Measurements from ENCODE around the gene ARHGAP26. TPM values are rescaled to one million over a fixed set of nuclear protein-coding genes. Genes with fewer than 3 reads are reported as not detected.

The ARHGAP26 gene
- total RNA-seq, 6 experiments from 2014 or later = 6.7 to 14.5 (median 8.3) TPM

GRCh38 chr5:143014017-143014651 is 244.0 kb downstream of the ARHGAP26 start:
- DNase-seq (no peak), ATAC-seq (peak; percentile 22 to 50 (median 40))
- TF ChIP-seq POLR2A (IDR thresholded peaks at IDR 0.05) = no peak
- TF ChIP-seq, protein P1, sequence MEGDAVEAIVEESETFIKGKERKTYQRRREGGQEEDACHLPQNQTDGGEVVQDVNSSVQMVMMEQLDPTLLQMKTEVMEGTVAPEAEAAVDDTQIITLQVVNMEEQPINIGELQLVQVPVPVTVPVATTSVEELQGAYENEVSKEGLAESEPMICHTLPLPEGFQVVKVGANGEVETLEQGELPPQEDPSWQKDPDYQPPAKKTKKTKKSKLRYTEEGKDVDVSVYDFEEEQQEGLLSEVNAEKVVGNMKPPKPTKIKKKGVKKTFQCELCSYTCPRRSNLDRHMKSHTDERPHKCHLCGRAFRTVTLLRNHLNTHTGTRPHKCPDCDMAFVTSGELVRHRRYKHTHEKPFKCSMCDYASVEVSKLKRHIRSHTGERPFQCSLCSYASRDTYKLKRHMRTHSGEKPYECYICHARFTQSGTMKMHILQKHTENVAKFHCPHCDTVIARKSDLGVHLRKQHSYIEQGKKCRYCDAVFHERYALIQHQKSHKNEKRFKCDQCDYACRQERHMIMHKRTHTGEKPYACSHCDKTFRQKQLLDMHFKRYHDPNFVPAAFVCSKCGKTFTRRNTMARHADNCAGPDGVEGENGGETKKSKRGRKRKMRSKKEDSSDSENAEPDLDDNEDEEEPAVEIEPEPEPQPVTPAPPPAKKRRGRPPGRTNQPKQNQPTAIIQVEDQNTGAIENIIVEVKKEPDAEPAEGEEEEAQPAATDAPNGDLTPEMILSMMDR (IDR thresholded peaks at IDR 0.05) = peak in 3 of 4 donors; percentile 19 to 30 (median 26)
- no peak overlapping the region for H3K27ac ChIP-seq
- intact Hi-C loops (cut with DNase I) = no loop called here
- WGBS (ENCODE audit: insufficient coverage, low coverage, low lambda C conversion rate, missing lambda C conversion rate) = 90% methylated on average over 9 of the region's 12 CpGs
- no peaks in the 10 kb centered on the region for H3K36me3 ChIP-seq
- H3K9me3 ChIP-seq = no peaks in the 10 kb centered on the region
- H3K27me3 ChIP-seq = no peaks in the 10 kb centered on the region
- H3K4me3 ChIP-seq = no peak overlapping the region
- H3K4me1 ChIP-seq = no peaks in the 10 kb centered on the region

GRCh38 chr5:143016777-143017516 is 246.8 kb downstream of the ARHGAP26 start:
- intact Hi-C loops (cut with DNase I) = no loop called here
- peak in 3 of 4 donors; percentile 21 to 52 (median 34) for ATAC-seq
- TF ChIP-seq, protein P1 (IDR thresholded peaks at IDR 0.05) = peak; percentile 20 to 33 (median 32)
- TF ChIP-seq POLR2A (IDR thresholded peaks at IDR 0.05) = no peak
- WGBS (ENCODE audit: insufficient coverage, low coverage, low lambda C conversion rate, missing lambda C conversion rate) = 79% methylated on average over 5 of the region's 5 CpGs
- no peaks in the 10 kb centered on the region for H3K9me3 ChIP-seq
- DNase-seq = no peak
- no peaks in the 10 kb centered on the region for H3K36me3 ChIP-seq
- no peaks in the 10 kb centered on the region for H3K27me3 ChIP-seq
- H3K4me3 ChIP-seq = no peak overlapping the region
- H3K27ac ChIP-seq = no peak overlapping the region
- no peaks in the 10 kb centered on the region for H3K4me1 ChIP-seq

DNA sequence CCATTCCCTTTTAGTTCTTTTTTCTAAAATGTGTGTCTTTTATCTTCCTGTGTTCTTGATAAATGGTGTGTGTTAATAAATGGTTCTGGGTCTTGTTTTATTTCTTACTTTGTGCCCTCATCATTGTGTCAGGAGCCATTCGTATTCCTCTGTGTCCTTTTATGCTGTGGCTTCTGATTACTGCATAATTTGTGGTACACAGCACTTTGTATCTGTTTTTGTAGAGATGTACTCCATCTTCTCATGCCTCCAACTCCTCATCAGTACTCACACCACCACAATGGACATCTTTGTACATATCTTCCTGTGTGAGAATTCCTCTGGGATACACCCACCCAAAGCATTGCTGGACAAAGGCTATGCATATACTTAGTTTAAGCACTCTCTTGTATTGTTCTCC is 247.4 kb downstream of the ARHGAP26 start:
- no peak overlapping the region for H3K27ac ChIP-seq
- H3K9me3 ChIP-seq = no peaks in the 10 kb centered on the region
- no peaks in the 10 kb centered on the region for H3K27me3 ChIP-seq
- whole genome bisulfite sequencing (ENCODE audit: insufficient coverage, low coverage, low lambda C conversion rate, missing lambda C conversion rate) = 100% methylated on average over 1 of the region's 1 CpG
- H3K4me3 ChIP-seq = no peak overlapping the region
- no peak for DNase-seq
- intact Hi-C loops (cut with DNase I) = no loop called here
- peaks cover 0 to under 1% (median 0%) of the 10 kb centered on the region in 4 donors for H3K4me1 ChIP-seq
- no peaks in the 10 kb centered on the region for H3K36me3 ChIP-seq
- TF ChIP-seq POLR2A (IDR thresholded peaks at IDR 0.05) = no peak
- TF ChIP-seq, protein P1 (IDR thresholded peaks at IDR 0.05) = no peak
- ATAC-seq = no peak

DNA sequence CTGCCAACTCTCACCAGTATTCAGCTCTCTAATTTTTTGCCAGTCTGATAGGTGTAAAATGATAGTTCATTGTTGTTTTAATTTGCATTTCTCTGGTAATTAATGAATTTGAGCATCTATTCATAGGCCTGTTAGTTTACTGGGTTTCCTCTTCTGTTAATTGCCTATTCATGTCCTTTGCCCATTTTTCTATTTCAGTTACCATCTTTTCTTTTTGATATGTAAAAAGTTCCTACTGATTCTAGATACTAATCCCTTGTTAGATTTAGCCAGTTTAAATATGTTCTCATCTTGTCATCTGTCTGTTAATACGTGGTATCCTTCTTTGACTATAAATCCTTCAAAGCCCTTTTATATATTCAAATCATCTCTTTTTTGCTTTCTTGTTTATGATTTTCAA is 247.8 kb downstream of the ARHGAP26 start:
- no peak overlapping the region for H3K27ac ChIP-seq
- ATAC-seq (no peak), DNase-seq (no peak)
- H3K9me3 ChIP-seq = no peaks in the 10 kb centered on the region
- TF ChIP-seq, protein P1 (IDR thresholded peaks at IDR 0.05) = no peak
- TF ChIP-seq POLR2A (IDR thresholded peaks at IDR 0.05) = no peak
- intact Hi-C loops (cut with DNase I) = no loop called here
- no peaks in the 10 kb centered on the region for H3K27me3 ChIP-seq
- peaks cover 0 to 5% (median 0%) of the 10 kb centered on the region in 4 donors for H3K4me1 ChIP-seq
- H3K36me3 ChIP-seq = no peaks in the 10 kb centered on the region
- H3K4me3 ChIP-seq = no peak overlapping the region
- WGBS (ENCODE audit: insufficient coverage, low coverage, low lambda C conversion rate, missing lambda C conversion rate) = 100% methylated on average over 1 of the region's 1 CpG
